ENCODE data around the gene ZBTB12.

- TF ChIP-seq POLR2AphosphoS5 (IDR thresholded peaks at IDR 0.05) (no peak), CTCF (IDR thresholded peaks at IDR 0.05) (no peak), EP300 (IDR thresholded peaks at IDR 0.05) (no peak)
These were observed 26.7 kb upstream of the ZBTB12 start for GRCh38 chr6:31928672-31928939.
